SH-SY5Y (cell line): ENCODE results near the gene ZNF740.

Experiments
- GATA2 ChIP-seq: IDR thresholded peaks from 2 replicates; pipeline ENCODE4 v1.6.1; 2011; ENCODE audit warnings: mild to moderate bottlenecking, low read depth, low read length
- GATA3 ChIP-seq: IDR thresholded peaks from 2 replicates; pipeline ENCODE4 v1.6.1; 2011; ENCODE audit warnings: low read depth, mild to moderate bottlenecking, low read length, moderate library complexity

Gene ZNF740

GRCh38 chr12:53199700-53200099 lies 19.2 kb downstream of the ZNF740 start:
- no peak for TF ChIP-seq GATA2
- no peak for TF ChIP-seq GATA3

GRCh38 chr12:53200107-53200457 lies 19.6 kb downstream of the ZNF740 start:
- TF ChIP-seq GATA2 (no peak), GATA3 (no peak)

GRCh38 chr12:53200458-53201176 lies 20.1 kb downstream of the ZNF740 start:
- TF ChIP-seq GATA3: no peak
- no peak for TF ChIP-seq GATA2

GRCh38 chr12:53201177-53201541 lies 20.6 kb downstream of the ZNF740 start:
- TF ChIP-seq GATA3: no peak
- TF ChIP-seq GATA2: no peak

GRCh38 chr12:53201639-53202038 lies 21.1 kb downstream of the ZNF740 start:
- TF ChIP-seq GATA2 (no peak), GATA3 (no peak)

- TF ChIP-seq GATA2: no peak
- no peak for TF ChIP-seq GATA3
Observed at GRCh38 chr12:53204351-53204750, 23.8 kb downstream of the ZNF740 start.

- TF ChIP-seq GATA2 (no peak), GATA3 (no peak)
Observed at GRCh38 chr12:53205747-53206419, 25.4 kb downstream of the ZNF740 start.

- TF ChIP-seq GATA2 (no peak), GATA3 (no peak)
Observed at GRCh38 chr12:53207042-53207441, 26.5 kb downstream of the ZNF740 start, which contains the start of gene ITGB7. TSS of gene ITGB7 (minus strand) at chr12:53207251. CDS start at chr12:53200443, 6,808 bp downstream.

- TF ChIP-seq GATA2 (no peak), GATA3 (no peak)
Observed at GRCh38 chr12:53208435-53208834, 27.9 kb downstream of the ZNF740 start.

- TF ChIP-seq GATA3 (no peak), GATA2 (no peak)
Observed at GRCh38 chr12:53208877-53209463, 28.4 kb downstream of the ZNF740 start.

GRCh38 chr12:53210843-53211242 lies 30.3 kb downstream of the ZNF740 start:
- TF ChIP-seq GATA3 (no peak), GATA2 (no peak)

GRCh38 chr12:53211476-53212381 lies 31.2 kb downstream of the ZNF740 start:
- TF ChIP-seq GATA3 (no peak), GATA2 (no peak)

- TF ChIP-seq GATA2: no peak
- TF ChIP-seq GATA3: no peak
Observed at GRCh38 chr12:53212931-53213330, 32.4 kb downstream of the ZNF740 start.

- TF ChIP-seq GATA2 (no peak; the same call in 1 of the 2 replicates), GATA3 (no peak)
Observed at GRCh38 chr12:53213348-53213747, 32.8 kb downstream of the ZNF740 start.

- TF ChIP-seq GATA3: no peak
- no peak for TF ChIP-seq GATA2
Observed at GRCh38 chr12:53214221-53214620, 33.7 kb downstream of the ZNF740 start.
